Loucy (cell line): ENCODE data around the gene FGF21.

Experiments used
- EZH2phosphoT487 ChIP-seq: fragments of 200-600 bp; IDR thresholded peaks from 2 replicates; pipeline ENCODE4 v1.6.1; 2018; ENCODE audit warnings: antibody characterized with exemption, mild to moderate bottlenecking, moderate library complexity, borderline replicate concordance
- TF ChIP-seq, protein P1 (sequence below): fragments of 200-600 bp; sonication (generic); conservative IDR thresholded peaks from 2 replicates; pipeline ENCODE4 v1.5.1; 2014; ENCODE audit warnings: mild to moderate bottlenecking, antibody characterized with exemption, low read length

DNA sequence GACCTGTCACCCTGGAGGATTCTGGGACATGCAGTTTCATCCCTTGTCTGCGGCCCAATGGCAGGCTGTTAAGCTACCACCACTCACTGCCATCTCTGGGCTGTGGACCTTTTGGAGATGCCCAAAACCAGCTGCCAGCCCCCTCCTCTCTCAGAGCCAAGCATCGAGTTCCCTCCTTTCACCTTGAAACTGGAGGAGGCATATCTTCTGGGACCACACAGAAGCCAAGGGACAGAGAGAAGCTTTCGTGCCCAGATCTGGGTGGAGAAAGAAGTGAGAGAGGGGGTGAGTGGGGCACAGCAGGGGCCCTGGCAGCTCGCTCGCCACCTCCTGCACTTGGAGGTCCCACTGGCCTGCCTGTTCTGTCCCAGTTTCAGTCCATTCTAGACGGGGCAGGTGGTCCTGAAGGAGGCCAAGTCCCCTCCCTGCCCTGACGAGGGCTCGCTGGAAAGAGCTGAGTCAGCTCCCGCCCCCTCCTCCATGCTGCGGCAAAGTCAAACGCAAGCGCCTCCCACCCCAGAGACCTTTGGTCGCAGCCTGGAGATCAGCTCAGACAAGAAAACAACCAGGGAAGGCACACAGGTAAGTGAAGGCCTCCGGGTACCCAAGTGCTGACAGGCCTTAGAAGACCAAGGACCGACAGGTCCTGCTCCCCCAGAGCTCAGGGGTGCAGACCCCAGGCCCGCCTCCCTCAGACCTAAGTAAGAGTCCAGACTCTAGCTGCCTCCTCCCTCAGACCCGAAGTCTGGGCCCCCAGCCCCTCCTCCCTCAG lies 51.7 kb downstream of the FGF21 start:
- TF ChIP-seq, protein P1, sequence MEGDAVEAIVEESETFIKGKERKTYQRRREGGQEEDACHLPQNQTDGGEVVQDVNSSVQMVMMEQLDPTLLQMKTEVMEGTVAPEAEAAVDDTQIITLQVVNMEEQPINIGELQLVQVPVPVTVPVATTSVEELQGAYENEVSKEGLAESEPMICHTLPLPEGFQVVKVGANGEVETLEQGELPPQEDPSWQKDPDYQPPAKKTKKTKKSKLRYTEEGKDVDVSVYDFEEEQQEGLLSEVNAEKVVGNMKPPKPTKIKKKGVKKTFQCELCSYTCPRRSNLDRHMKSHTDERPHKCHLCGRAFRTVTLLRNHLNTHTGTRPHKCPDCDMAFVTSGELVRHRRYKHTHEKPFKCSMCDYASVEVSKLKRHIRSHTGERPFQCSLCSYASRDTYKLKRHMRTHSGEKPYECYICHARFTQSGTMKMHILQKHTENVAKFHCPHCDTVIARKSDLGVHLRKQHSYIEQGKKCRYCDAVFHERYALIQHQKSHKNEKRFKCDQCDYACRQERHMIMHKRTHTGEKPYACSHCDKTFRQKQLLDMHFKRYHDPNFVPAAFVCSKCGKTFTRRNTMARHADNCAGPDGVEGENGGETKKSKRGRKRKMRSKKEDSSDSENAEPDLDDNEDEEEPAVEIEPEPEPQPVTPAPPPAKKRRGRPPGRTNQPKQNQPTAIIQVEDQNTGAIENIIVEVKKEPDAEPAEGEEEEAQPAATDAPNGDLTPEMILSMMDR, result no peak
- no peak for TF ChIP-seq EZH2phosphoT487
